Panc1 (cell line): Measurements from ENCODE around the gene MYT1. TPM values are rescaled to one million over a fixed set of nuclear protein-coding genes. Genes with fewer than 3 reads are reported as not detected.

ENCODE experiments used
- ATAC-seq: fragments of 200-7000 bp; cut with Tn5 transposase; 2 replicates; pipeline ENCODE4 v1.9.1; 2020; ENCODE audit warnings: mild to moderate bottlenecking, moderate library complexity
- BruUV-seq: library from RNA; stranded (reverse); fragments of 400-500 nt; replicated peaks from 2 replicates; lab custom pipeline; 2021; lab: Mats Ljungman, UMichigan
- CTCF ChIA-PET: fragments of 300-600 bp; sonication (Branson Sonifier 250); formaldehyde crosslinking; loops from one replicate; lab custom pipeline; 2022; ENCODE audit warnings: antibody characterized with exemption; lab: Charles Lee
- POLR2A ChIA-PET: fragments of 300-600 bp; sonication (Branson Sonifier 250); formaldehyde crosslinking; loops from one replicate; lab custom pipeline; 2022; ENCODE audit warnings: antibody characterized with exemption; lab: Charles Lee
- DNase-seq: peaks from one replicate; pipeline ENCODE4 v3.0.0-alpha.2; 2010; ENCODE audit warnings: low read depth, low spot score
- H3K27ac ChIP-seq: 2 replicates; pipeline ENCODE4 v1.5.1; 2011; ENCODE audit warnings: mild to moderate bottlenecking, low read length, inconsistent platforms
- H3K27me3 ChIP-seq: fragments of 200-500 bp; sonication (Bioruptor generic); 2 replicates; pipeline ENCODE4 v1.6.0; 2014; ENCODE audit warnings: low read length, inconsistent platforms; ENCODE audit not compliant: control insufficient read depth, insufficient read depth
- H3K36me3 ChIP-seq: fragments of 200-500 bp; sonication (Bioruptor generic); 2 replicates; pipeline ENCODE4 v1.5.1; 2014; ENCODE audit warnings: inconsistent platforms, mild to moderate bottlenecking, low read length, moderate library complexity; ENCODE audit not compliant: control insufficient read depth, insufficient read depth
- H3K4me1 ChIP-seq: 2 replicates; pipeline ENCODE4 v1.5.1; 2011; ENCODE audit warnings: inconsistent platforms, mild to moderate bottlenecking, low read length, moderate library complexity; ENCODE audit not compliant: control insufficient read depth, insufficient read depth
- H3K4me3 ChIP-seq, 2 experiments: 2 replicates each; pipeline ENCODE4 v1.5.1; 2011 to 2012; ENCODE audit warnings: low read depth in 2 of 2, low read length in 2 of 2, mild to moderate bottlenecking in 2 of 2, inconsistent platforms in 1 of 2, moderate library complexity in 1 of 2
- H3K9me3 ChIP-seq: fragments of 200-500 bp; sonication (Bioruptor generic); 2 replicates; pipeline ENCODE4 v1.5.1; 2014; ENCODE audit warnings: low read depth, mild to moderate bottlenecking, inconsistent platforms, low read length, moderate library complexity; ENCODE audit not compliant: control insufficient read depth, insufficient read depth
- POLR2AphosphoS5 ChIP-seq: IDR thresholded peaks from 2 replicates; pipeline ENCODE4 v1.6.1; 2012; ENCODE audit warnings: mild to moderate bottlenecking, low read depth, low read length, moderate library complexity
- SIN3A ChIP-seq: IDR thresholded peaks from 2 replicates; pipeline ENCODE4 v1.6.1; 2012; ENCODE audit warnings: low read depth, mild to moderate bottlenecking, low read length, moderate library complexity, borderline replicate concordance; ENCODE audit not compliant: insufficient read depth
- TCF7L2 ChIP-seq: IDR thresholded peaks from 2 replicates; pipeline ENCODE4 v1.6.1; 2011; ENCODE audit warnings: mild to moderate bottlenecking, low read depth, low read length, inconsistent platforms
- in situ Hi-C: cut with HindIII; loops from 2 replicates; pipeline ENCODE4 v1.10.0; 2016; ENCODE audit warnings: low sequenced_read_pairs, low pct_unique_long_range_greater_than_20kb
- intact Hi-C: fragments of 100-400 bp; cut with micrococcal nuclease; formaldehyde crosslinking; loops from one replicate; pipeline ENCODE4 v1.10.0; 2022; ENCODE audit not compliant: unreplicated experiment
- total RNA-seq: library from RNA; stranded (reverse); gene quantifications from one replicate; pipeline ENCODE4 v1.2.1, GENCODE V29; 2021; ENCODE audit not compliant: unreplicated experiment
- TF ChIP-seq, protein P1 (sequence below), 2 experiments: IDR thresholded peaks; 2 replicates each; pipeline ENCODE4 v1.6.1; 2011 to 2012; ENCODE audit warnings: low read depth in 2 of 2, control low read depth in 1 of 2, low read length in 1 of 2, mild to moderate bottlenecking in 1 of 2, moderate library complexity in 1 of 2; ENCODE audit not compliant: insufficient read depth in 1 of 2
- TF ChIP-seq, protein P2 (sequence below): fragments of 450-650 bp; IDR thresholded peaks from 2 replicates; pipeline ENCODE4 v1.5.1; 2017; ENCODE audit warnings: mild to moderate bottlenecking

Gene MYT1
- total RNA-seq, 1 experiment from 2014 or later, result 0.41 TPM

DNA sequence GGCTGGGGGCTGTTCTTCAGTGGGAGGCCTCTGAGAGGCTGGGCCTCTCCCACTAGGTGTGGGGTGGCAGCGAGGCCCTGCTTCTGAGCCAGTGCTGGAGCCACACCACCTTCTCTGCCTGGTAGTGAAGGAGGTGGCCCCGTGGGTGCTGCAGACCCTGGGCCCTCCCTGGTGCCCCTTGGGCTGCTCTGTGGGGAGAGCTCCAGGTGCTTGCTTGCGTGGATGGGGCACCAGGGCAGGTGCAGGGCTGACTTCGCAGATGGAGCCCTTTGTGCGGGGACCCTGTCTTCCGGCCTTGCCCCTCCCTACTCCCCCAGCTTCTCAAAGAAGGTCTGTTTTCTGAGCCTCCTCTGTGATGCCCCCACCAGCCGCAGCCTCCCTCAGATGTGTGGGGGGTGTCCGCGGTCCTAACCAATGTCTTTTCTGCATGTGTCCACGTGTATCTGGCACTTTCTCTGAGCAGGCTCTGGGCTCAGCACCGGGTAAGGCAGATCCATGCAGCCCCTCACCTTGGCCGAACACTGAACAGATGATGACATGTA is 17.2 kb upstream of the MYT1 start:
- BruUV-seq, result no TSS peak
- no peaks in the 10 kb centered on the region for H3K27me3 ChIP-seq

DNA sequence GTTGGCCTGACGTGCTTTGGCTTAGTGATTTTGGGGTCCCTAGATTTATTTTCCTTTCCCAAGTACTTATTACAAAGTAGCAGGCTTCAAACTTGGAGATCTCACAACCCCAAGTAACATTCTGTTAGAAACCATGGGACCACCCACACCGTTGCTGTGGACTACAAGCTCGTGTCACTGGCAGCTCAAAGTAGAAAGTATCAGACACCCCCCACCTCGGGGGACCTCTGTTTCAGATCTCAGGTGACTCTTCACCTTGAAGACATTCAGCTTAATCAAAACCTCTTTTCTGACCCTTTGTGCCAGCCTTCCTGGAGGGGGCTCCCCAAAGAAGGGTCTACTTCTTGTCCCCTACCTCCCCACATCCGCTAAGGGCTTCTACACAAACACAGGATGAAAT is 15.7 kb upstream of the MYT1 start:
- POLR2A ChIA-PET, result no interaction called here
- TF ChIP-seq, protein P1, sequence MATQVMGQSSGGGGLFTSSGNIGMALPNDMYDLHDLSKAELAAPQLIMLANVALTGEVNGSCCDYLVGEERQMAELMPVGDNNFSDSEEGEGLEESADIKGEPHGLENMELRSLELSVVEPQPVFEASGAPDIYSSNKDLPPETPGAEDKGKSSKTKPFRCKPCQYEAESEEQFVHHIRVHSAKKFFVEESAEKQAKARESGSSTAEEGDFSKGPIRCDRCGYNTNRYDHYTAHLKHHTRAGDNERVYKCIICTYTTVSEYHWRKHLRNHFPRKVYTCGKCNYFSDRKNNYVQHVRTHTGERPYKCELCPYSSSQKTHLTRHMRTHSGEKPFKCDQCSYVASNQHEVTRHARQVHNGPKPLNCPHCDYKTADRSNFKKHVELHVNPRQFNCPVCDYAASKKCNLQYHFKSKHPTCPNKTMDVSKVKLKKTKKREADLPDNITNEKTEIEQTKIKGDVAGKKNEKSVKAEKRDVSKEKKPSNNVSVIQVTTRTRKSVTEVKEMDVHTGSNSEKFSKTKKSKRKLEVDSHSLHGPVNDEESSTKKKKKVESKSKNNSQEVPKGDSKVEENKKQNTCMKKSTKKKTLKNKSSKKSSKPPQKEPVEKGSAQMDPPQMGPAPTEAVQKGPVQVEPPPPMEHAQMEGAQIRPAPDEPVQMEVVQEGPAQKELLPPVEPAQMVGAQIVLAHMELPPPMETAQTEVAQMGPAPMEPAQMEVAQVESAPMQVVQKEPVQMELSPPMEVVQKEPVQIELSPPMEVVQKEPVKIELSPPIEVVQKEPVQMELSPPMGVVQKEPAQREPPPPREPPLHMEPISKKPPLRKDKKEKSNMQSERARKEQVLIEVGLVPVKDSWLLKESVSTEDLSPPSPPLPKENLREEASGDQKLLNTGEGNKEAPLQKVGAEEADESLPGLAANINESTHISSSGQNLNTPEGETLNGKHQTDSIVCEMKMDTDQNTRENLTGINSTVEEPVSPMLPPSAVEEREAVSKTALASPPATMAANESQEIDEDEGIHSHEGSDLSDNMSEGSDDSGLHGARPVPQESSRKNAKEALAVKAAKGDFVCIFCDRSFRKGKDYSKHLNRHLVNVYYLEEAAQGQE (IDR thresholded peaks at IDR 0.05; ENCODE audit: insufficient read depth in 1 of 2, low read depth in 2 of 2, low read length in 1 of 2), result no peak
- TF ChIP-seq SIN3A (no peak), POLR2AphosphoS5 (no peak), TCF7L2 (no peak)
- TF ChIP-seq, protein P2, sequence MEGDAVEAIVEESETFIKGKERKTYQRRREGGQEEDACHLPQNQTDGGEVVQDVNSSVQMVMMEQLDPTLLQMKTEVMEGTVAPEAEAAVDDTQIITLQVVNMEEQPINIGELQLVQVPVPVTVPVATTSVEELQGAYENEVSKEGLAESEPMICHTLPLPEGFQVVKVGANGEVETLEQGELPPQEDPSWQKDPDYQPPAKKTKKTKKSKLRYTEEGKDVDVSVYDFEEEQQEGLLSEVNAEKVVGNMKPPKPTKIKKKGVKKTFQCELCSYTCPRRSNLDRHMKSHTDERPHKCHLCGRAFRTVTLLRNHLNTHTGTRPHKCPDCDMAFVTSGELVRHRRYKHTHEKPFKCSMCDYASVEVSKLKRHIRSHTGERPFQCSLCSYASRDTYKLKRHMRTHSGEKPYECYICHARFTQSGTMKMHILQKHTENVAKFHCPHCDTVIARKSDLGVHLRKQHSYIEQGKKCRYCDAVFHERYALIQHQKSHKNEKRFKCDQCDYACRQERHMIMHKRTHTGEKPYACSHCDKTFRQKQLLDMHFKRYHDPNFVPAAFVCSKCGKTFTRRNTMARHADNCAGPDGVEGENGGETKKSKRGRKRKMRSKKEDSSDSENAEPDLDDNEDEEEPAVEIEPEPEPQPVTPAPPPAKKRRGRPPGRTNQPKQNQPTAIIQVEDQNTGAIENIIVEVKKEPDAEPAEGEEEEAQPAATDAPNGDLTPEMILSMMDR, result no peak

More for the DNA sequence above, 17.2 kb upstream of the MYT1 start:
- CTCF ChIA-PET, result no interaction called here
- Histone ChIP-seq H3K9me3 (no peaks in the 10 kb centered on the region), H3K27ac (no peak overlapping the region), H3K4me1 (no peaks in the 10 kb centered on the region), H3K36me3 (no peaks in the 10 kb centered on the region), H3K4me3 (no peak overlapping the region)
- DNase-seq (no peak), ATAC-seq (no peak)
- in situ Hi-C loops, result no loop called here
- no peak for TF ChIP-seq POLR2AphosphoS5
- TF ChIP-seq, protein P1 (IDR thresholded peaks at IDR 0.05; ENCODE audit: insufficient read depth in 1 of 2, low read depth in 2 of 2, low read length in 1 of 2), result no peak
- TF ChIP-seq, protein P2, result no peak
- TF ChIP-seq TCF7L2, result no peak
- no peak for TF ChIP-seq SIN3A
- intact Hi-C loops, result no loop called here
- POLR2A ChIA-PET, result no interaction called here

More for the DNA sequence above, 15.7 kb upstream of the MYT1 start:
- no peak overlapping the region for H3K27ac ChIP-seq
- intact Hi-C loops, result no loop called here
- no peaks in the 10 kb centered on the region for H3K27me3 ChIP-seq
- no TSS peak for BruUV-seq
- CTCF ChIA-PET, result no interaction called here
- no peaks in the 10 kb centered on the region for H3K36me3 ChIP-seq
- H3K9me3 ChIP-seq, result no peaks in the 10 kb centered on the region
- H3K4me3 ChIP-seq, result no peak overlapping the region
- DNase-seq, result no peak
- no peak for ATAC-seq
- in situ Hi-C loops, result no loop called here
- H3K4me1 ChIP-seq, result no peaks in the 10 kb centered on the region
